LNCAP (cell line): ENCODE measurements around the gene GDI1.

ENCODE experiments used
- CTCF ChIP-seq: fragments of 450-650 bp; IDR thresholded peaks from 2 replicates; pipeline ENCODE4 v1.5.1; 2017; ENCODE audit warnings: mild to moderate bottlenecking

The GDI1 gene

GRCh38 chrX:154459832-154460231, 22.9 kb downstream of the GDI1 start:
- TF ChIP-seq CTCF = no peak

GRCh38 chrX:154460326-154460725, 23.4 kb downstream of the GDI1 start:
- no peak for TF ChIP-seq CTCF

DNA sequence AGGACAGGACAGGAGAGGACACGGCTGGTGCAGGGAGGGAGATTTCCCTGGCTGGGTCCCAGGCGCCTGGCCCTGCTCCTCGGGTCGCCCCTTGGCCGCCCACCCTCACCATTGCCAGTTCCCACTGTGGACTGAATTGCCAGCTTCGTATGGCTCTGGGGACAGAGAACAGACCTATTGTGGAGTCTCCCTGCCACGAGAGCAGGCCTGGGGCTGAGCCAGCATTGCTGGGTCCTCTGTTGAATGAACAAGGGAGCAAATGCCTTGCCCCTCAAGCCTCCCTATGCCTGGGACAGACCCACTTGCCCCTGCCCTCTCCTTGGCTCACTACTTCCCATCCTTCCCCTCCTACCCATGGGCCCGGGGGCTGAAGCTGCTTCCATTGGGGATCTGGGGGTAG, 25.4 kb downstream of the GDI1 start:
- no peak for TF ChIP-seq CTCF

GRCh38 chrX:154463611-154464220, 26.8 kb downstream of the GDI1 start:
- TF ChIP-seq CTCF = no peak

DNA sequence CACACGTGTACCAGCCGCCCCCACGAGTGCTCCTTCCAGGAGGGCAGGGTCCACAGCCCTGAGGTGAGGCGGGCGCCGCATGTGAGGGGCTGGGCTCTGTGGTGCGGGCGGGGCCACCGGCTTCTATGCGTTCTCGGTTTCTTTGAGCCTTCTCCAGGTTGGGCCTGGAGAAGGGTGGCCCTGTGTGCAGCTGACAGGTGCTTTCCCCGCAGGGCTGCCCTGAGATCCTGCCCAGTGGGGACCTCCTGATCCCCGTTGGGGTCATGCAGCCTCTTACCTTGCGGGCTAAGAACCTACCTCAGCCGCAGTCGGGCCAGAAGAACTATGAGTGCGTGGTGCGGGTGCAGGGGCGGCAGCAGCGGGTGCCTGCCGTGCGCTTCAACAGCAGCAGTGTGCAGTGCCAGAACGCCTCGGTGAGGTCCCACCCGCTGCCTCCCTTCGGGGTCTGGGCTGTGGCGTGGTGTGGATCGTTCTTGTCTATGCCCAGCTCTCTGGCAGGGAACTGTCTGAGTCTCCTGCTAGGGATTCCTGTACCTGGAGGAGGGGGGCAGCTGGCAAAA, 27.9 kb downstream of the GDI1 start:
- no peak for TF ChIP-seq CTCF

DNA sequence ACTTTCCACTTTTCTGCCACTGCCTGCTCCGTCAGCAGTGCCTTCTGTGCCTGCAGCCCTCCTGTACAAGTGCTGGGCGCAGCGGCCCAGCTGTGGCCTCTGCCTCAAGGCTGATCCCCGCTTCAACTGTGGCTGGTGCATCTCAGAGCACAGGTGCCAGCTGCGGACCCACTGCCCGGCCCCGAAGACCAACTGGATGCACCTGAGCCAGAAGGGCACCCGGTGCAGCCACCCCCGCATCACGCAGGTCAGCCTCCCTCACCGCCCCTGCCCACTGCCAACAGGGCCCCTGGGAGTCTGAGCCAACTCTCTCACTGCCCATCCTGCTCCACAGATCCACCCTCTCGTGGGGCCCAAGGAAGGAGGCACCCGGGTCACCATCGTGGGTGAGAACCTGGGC, 28.6 kb downstream of the GDI1 start:
- no peak for TF ChIP-seq CTCF

- no peak for TF ChIP-seq CTCF
Measured at GRCh38 chrX:154466036-154466435, 29.1 kb downstream of the GDI1 start.

DNA sequence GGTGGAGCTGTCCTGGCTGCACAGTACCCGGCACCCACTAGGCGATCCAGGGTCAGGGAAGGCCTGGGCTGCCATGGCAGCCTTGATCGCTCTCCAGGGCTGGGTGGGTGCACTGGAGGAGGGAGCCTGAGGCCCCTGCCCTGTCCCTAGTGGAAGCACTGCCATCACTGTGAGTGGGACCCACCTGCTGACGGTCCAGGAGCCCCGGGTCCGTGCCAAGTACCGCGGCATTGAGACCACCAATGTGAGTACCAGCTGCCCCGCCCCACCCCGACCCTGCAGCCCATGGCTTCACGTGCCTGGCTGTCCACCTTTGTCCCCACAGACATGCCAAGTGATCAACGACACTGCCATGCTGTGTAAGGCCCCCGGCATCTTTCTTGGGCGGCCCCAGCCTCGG, 30.0 kb downstream of the GDI1 start:
- no peak for TF ChIP-seq CTCF
